Dermis microvascular lymphatic vessel endothelial cell (primary cell): ENCODE data around the gene CTNNA2. TPM values are rescaled to one million over a fixed set of nuclear protein-coding genes. Genes with fewer than 3 reads are reported as not detected.
"Not testable (repeated sequence)": the region's sequence is repeated elsewhere in the genome, so short reads cannot be mapped to it uniquely, and the experiment has no call there.

Experiments
- DNase-seq, 2 donors: peaks; one replicate each; pipeline versions ENCODE4 v3.0.0 to v3.0.0-alpha.2; 2010; ENCODE audit warnings: low read depth in 2 of 2
- total RNA-seq: library from RNA; depleted of rRNA; stranded (reverse); fragments of >200 nt; gene quantifications from 2 replicates; pipeline ENCODE4 v1.2.1, GENCODE V29; 2014

The CTNNA2 gene
- total RNA-seq, 1 donor from 2014 or later, result not detected

DNA sequence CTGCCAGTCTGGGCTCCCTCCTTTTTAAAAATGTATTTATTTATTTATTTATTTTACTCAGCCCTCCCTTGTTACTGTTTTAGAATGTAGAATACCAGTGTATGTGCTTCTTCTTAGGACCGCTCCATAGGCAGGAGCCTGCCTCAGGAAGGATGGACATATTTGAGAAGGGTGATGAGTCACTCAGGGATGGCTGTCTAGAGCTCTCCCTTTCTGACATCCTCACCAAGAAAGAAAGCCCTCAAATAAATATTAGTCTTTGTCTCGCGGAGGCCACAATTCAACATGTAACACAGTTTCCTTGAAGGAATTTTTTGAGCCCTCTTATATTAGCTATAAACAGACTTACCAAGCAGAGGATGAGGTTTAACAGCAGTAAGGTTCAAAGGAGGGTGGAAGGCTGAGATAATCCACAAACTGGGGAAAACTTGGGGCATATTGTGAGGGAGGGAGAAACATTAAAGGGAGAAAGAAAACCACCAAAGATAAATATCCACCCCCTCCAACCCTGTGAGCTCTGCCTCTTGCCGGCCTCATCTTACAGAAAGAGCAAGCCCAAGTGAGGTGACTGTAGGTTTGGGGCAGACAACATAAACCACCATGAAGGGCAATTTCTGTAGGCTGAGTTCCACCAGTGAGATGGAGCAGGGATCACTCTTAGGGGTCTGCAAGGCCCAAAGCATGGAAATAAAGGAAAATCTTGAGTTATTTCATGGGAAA, 628.3 kb downstream of the CTNNA2 start:
- DNase-seq, result no peak

- no peak for DNase-seq
Measured at GRCh38 chr2:80145499-80145898, 632.6 kb downstream of the CTNNA2 start.

DNA sequence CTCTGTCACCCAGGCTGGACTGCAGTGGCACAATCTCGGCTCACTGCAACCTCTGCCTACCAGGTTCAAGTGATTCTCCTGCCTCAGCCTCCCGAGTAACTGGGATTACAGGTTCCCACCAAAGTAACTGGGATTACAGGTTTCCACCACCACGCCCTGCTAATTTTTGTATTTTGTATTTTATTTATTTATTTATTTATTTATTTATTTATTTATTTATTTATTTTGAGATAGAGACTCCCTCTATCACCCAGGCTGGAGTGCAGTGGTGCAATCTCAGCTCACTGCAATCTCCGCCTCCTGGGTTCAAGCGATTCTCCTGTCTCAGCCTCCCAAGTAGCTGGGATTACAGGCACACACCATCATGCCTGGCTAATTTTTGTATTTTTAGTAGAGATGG, 633.9 kb downstream of the CTNNA2 start:
- not testable (repeated sequence) for DNase-seq

GRCh38 chr2:80147690-80148089, 634.8 kb downstream of the CTNNA2 start:
- DNase-seq, result no peak

DNA sequence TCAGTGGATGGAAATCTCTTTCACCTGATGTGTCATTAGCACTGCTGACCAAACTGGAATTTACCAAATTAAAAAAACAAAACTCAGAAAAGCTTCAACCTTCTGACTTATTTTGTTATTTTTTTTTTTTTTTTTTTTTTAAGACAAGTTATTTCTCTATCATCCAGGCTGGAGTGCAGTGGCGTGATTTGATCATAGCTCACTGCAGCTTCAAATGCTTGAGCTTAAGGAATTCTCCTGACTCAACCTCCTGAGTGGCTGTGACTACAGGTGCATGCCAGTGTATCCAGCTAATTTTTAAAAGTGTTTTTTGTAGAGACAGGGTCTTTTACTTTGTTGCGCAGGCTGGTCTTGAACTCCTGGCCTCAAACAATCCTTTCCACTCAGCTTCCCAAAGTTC, 636.1 kb downstream of the CTNNA2 start:
- DNase-seq, result no peak

DNA sequence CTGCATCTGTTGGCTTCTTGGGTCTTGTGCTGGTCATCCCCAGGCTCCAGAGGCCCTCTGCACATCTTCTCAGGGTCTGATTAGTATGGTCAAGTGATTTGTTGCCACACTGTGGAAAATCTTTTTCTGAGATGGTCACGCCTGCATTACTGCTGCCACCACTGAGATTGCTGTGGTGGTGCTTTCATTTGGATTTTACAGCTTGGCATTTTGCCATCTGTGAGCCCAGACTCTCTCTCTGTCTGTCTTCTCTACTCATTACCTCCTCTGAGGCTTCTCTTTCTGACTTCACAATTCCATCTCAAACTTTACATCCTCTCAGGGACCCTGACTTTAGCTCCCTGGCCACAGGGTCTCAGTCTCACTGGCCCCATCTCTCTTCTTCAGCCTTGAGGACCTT, 637.1 kb downstream of the CTNNA2 start:
- no peak for DNase-seq

- DNase-seq, result no peak
Measured at GRCh38 chr2:80151248-80151647, 638.4 kb downstream of the CTNNA2 start.

- no peak for DNase-seq
Measured at GRCh38 chr2:80151651-80152050, 638.8 kb downstream of the CTNNA2 start.

DNA sequence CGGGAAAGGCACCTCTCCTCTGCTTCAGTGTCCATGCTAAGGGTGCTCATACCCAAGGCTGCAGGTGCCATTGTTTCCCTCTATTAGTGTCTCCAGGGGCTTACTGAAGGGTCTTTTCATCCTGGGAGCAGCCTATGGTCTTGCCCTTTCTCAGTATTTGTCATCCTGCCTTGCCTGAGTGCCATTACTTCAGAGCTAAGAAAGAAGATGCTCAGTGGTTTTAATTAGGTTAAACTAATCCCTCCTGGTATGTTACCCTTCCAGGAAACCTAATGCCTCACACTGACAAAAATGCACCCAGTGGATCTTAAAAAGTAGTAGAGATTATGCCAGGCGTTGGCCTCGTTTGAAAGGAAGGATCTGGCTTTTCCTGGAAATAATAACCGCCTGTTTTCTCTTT, 640.3 kb downstream of the CTNNA2 start:
- DNase-seq, result no peak

DNA sequence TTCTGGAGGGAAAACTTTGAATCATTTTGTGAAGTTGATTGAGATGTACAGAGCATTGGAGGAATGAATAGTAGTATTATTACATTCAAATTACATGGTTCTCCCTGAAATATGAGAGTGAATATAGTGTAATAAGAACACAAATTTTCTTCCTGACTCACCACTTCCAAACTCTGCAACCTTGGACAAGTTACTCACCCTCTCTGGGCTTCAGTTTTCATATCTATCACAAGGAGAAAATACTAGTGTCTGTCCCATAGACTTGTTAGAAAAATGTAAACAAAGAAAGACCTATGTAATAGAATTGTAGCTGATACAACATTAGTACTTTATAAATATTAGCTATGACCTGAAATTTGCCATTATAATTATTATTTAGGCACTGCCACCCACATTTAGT, 640.9 kb downstream of the CTNNA2 start:
- DNase-seq, result no peak

- DNase-seq, result no peak
Measured at GRCh38 chr2:80154231-80154915, 641.5 kb downstream of the CTNNA2 start.

GRCh38 chr2:80164375-80164774, 651.5 kb downstream of the CTNNA2 start:
- no peak for DNase-seq

GRCh38 chr2:80166483-80167171, 653.8 kb downstream of the CTNNA2 start:
- DNase-seq, result no peak

DNA sequence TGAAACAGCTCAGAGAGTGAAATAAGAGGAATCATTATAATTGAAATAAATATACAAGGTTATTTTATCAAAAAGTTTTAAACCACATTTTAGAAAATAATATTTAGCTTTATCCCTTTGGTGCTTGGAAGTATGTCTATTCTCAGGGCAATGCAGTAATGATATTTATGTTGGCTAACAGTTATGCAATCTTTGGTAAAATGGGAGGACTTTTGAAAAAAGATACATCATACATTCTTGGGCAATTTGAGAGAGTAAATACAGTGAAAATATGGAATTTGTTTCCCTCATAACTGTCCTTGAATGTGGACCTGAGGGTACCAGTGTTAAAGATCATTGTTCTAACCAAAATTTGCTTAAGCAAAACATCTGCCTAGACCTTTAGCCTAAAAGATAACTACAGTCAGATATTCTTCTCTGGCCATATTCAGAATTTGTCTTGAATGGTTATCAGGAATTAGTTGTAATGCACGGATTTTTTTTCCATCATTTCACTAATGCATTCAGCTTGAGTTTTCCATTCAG, 654.5 kb downstream of the CTNNA2 start:
- DNase-seq, result no peak

GRCh38 chr2:80168037-80168436, 655.2 kb downstream of the CTNNA2 start:
- no peak for DNase-seq

DNA sequence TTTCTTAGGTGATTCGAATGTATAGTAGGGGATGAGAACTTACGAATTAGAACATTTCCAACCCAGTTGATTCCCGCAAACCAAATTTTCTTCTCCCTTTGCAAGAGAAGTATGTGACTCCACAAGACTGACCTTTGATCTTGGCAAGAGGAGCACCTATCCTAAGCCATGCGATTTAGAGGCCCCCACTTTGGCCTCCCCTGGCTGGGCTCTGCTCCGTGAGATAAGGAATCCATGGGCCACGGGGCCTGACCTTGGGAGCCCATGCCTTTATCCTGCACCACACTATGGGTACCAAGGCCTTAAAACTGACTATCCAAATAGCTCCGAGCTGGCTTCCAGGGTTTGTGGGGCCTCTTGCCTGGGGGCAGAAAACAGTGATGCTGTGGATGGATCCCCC, 656.0 kb downstream of the CTNNA2 start:
- no peak for DNase-seq

DNA sequence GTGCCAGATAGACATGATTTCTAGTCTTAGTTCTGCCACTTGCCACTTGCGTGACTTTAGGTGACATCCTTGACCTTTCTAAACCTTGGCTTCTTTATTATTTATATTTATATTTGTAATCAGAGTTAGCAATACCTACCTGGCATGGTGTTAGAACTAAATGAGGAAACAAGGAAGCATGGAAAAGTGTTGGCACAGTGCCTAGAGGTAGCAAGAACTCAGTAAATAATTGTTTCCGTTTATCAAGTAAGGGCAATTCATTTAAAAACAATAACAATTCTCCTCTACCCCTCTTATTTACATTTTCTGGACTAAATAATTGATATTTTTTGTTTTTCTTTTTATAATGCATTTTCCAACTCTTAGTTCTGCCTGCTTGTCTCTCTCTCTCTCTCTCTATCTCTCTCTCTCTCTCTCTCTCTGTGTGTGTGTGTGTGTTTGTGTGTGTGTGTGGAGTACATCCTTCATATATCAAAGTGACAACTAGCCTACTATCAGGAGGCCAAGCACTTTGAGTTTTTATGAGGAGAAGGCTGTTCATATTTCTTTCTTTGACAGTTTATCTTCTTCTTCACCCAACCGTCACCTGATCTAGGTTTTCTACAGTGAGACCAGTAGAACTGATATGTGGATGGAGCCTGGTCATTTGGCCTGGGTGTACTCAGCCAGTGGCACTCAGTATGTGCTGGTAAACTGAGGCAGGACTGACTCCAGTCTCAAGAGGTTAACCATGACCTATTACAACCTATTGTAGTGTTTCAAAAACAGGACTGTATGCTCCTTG, 657.2 kb downstream of the CTNNA2 start:
- no peak for DNase-seq

DNA sequence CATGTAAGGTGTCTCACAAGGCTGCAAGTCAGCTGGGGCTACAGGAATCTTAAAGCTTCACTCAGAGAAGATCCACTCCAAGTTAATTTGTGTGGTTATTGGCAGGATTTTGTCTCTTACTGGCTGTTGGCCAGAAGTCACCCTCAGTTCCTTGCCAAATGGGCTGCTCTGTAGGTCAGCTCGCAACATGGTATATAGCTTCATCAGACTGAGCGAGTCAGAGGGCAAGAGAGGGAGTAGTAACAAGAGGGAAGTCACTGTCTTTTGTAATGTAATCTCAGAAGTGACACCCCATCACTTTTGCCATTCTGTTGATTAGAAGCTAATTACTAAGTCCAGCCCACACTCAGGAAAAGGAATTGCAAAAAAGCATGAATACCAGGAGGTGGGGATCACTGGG, 672.2 kb downstream of the CTNNA2 start:
- DNase-seq, result no peak

GRCh38 chr2:80186262-80186661, 673.4 kb downstream of the CTNNA2 start:
- DNase-seq, result no peak

DNA sequence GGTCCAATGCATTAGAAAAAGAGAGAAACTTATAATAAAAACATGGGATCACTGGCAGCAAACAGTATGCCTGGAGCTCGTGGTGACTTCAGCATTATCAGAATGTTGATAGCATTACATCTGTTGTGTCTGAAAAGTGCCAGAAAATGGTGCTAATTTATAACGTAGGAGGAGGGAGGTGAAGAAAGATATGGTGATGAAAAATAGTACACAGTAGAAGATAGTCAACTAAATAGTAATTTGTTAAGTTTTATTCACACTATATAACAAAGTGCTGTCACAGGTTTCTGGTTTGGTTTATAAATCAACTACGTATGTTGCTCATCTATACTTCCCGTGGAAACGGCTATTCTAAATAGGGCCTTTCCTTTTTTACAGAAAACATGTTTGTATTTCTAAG, 674.3 kb downstream of the CTNNA2 start:
- DNase-seq, result no peak

- DNase-seq, result no peak
Measured at GRCh38 chr2:80190166-80190565, 677.3 kb downstream of the CTNNA2 start.

DNA sequence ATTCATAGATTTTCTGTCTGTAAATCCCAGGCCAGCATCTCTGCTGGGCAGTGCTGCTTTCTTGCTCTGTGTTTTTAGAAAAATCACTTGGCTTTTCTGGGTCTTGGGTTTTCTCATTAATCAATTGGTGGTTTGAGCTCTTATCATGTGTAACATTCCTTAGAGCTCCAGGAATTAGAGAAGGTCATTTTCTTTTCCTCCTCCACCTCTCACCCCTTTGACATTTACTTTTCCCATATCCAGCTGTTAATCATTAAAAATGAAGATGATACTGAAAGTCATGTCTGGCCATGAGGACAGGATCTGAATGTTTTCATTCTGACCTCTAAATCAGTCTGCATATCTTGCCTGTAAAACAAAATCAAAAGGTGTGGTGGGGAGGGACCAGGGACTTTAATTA, 680.7 kb downstream of the CTNNA2 start:
- no peak for DNase-seq
